Naive thymus-derived CD4-positive, alpha-beta T cell (primary cell): ENCODE data around the gene BACH1. TPM values are rescaled to one million over a fixed set of nuclear protein-coding genes. Genes with fewer than 3 reads are reported as not detected.

Experiments
- ATAC-seq: fragments of 150-1000 bp; cut with Tn5 transposase; 2 replicates; pipeline ENCODE4 v1.10.0; 2021; ENCODE audit warnings: mild to moderate bottlenecking, moderate library complexity
- CTCF ChIA-PET: fragments of 350-600 bp; sonication (Branson Sonifier 250); formaldehyde crosslinking; loops from one replicate; lab custom pipeline; 2021; ENCODE audit warnings: antibody characterized with exemption; lab: Charles Lee
- POLR2A ChIA-PET: fragments of 350-600 bp; sonication (Branson Sonifier 250); formaldehyde crosslinking; loops from one replicate; lab custom pipeline; 2021; ENCODE audit warnings: antibody characterized with exemption, inconsistent platforms; lab: Charles Lee
- DNase-seq, 9 donors: peaks; one replicate each; pipeline versions ENCODE4 v3.0.0 to v3.0.0-alpha.2; 2020 to 2022; ENCODE audit warnings: mixed read lengths in 1 of 9
- H3K27ac ChIP-seq: one replicate; pipeline ENCODE4 v1.7.0; 2013; ENCODE audit warnings: mild to moderate bottlenecking, low read depth, low read length, moderate library complexity
- H3K27me3 ChIP-seq, 2 donors: one replicate each; pipeline ENCODE4 v1.7.0; 2013; ENCODE audit warnings: low read length in 2 of 2, mild to moderate bottlenecking in 2 of 2, moderate library complexity in 2 of 2; ENCODE audit not compliant: control insufficient read depth in 2 of 2, insufficient read depth in 2 of 2
- H3K36me3 ChIP-seq, 3 experiments: 1 replicate in 2 of 3; 2 replicates in 1 of 3; pipeline ENCODE4 v1.7.0; 2013; ENCODE audit warnings: low read length in 3 of 3, mild to moderate bottlenecking in 3 of 3, moderate library complexity in 1 of 3; ENCODE audit not compliant: insufficient read depth in 3 of 3, control insufficient read depth in 2 of 3
- H3K4me1 ChIP-seq, 2 donors: one replicate each; pipeline ENCODE4 v1.7.0; 2013; ENCODE audit warnings: low read length in 2 of 2, mild to moderate bottlenecking in 2 of 2, moderate library complexity in 1 of 2; ENCODE audit not compliant: control insufficient read depth in 2 of 2, insufficient read depth in 2 of 2
- H3K4me3 ChIP-seq: 2 replicates; pipeline ENCODE4 v1.7.0; 2013; ENCODE audit warnings: mild to moderate bottlenecking, low read length
- H3K9me3 ChIP-seq, 3 experiments: 1 replicate in 2 of 3; 2 replicates in 1 of 3; pipeline ENCODE4 v1.7.0; 2013; ENCODE audit warnings: low read length in 3 of 3; ENCODE audit not compliant: control insufficient read depth in 2 of 3
- H3K27ac Mint-ChIP-seq, 9 donors: one replicate each; pipeline ENCODE4 v1.8.0; 2020 to 2022; ENCODE audit warnings: mixed read lengths in 9 of 9, mild to moderate bottlenecking in 8 of 9, moderate library complexity in 5 of 9, inconsistent platforms in 2 of 9
- H3K27me3 Mint-ChIP-seq, 5 donors: one replicate each; pipeline ENCODE4 v1.8.0; 2021 to 2022; ENCODE audit warnings: mixed read lengths in 5 of 5, mild to moderate bottlenecking in 1 of 5
- H3K36me3 Mint-ChIP-seq, 5 donors: one replicate each; pipeline ENCODE4 v1.8.0; 2020 to 2022; ENCODE audit warnings: mixed read lengths in 5 of 5, mild to moderate bottlenecking in 3 of 5, inconsistent platforms in 1 of 5
- H3K4me1 Mint-ChIP-seq, 7 donors: one replicate each; pipeline ENCODE4 v1.8.0; 2020 to 2022; ENCODE audit warnings: mixed read lengths in 7 of 7, mild to moderate bottlenecking in 3 of 7, inconsistent platforms in 1 of 7
- H3K4me3 Mint-ChIP-seq, 10 donors: one replicate each; pipeline ENCODE4 v1.8.0; 2020 to 2022; ENCODE audit warnings: mild to moderate bottlenecking in 10 of 10, mixed read lengths in 10 of 10, moderate library complexity in 6 of 10, inconsistent platforms in 2 of 10
- H3K9me3 Mint-ChIP-seq, 11 donors: one replicate each; pipeline ENCODE4 v1.8.0; 2020 to 2022; ENCODE audit warnings: mixed read lengths in 11 of 11, mild to moderate bottlenecking in 4 of 11, inconsistent platforms in 1 of 11, moderate library complexity in 1 of 11
- intact Hi-C, 2 donors: fragments of 100-400 bp; cut with micrococcal nuclease; formaldehyde crosslinking; loops; one replicate each; pipeline ENCODE4 v1.15.1; 2023
- polyA plus RNA-seq, 2 donors: library from polyadenylated mRNA; unstranded; fragments of 300-500 nt; fragmentation: Illumina TruSeq; gene quantifications; one replicate each; pipeline ENCODE4 v1.2.3, GENCODE V29; 2021
- total RNA-seq, 6 experiments: library from RNA in 5 of 6; stranded (reverse) in 5 of 6; gene quantifications; 1 replicate in 5 of 6; 2 replicates in 1 of 6; pipeline ENCODE4 v1.2.3 and lab custom pipeline; 2021 to 2026

BACH1 gene
- total and polyA plus RNA-seq, 7 experiments from 2014 or later: 22.6 to 95.6 (median 42.0) TPM

GRCh38 chr21:29315131-29315749 lies 16.5 kb downstream of the BACH1 start:
- Histone ChIP-seq H3K4me3 (no peak overlapping the region), H3K27me3 (no peaks in the 10 kb centered on the region), H3K4me1 (no peaks in the 10 kb centered on the region), H3K36me3 (no peaks in the 10 kb centered on the region), H3K9me3 (no peaks in the 10 kb centered on the region), H3K27ac (no peak overlapping the region)
- DNase-seq (no peak), ATAC-seq (peak; percentile 33)
- ChIA-PET POLR2A (interaction anchor here (1.3 kb wide), 1 partner anchor 16 kb away, joined by 3 read pairs; the partner anchor contains the start of gene BACH1), CTCF (interaction anchor here (1.1 kb wide), 1 partner anchor 11 kb away, joined by 3 read pairs; no protein-coding TSS in a partner anchor)
- intact Hi-C loops: no loop called here
- Mint-ChIP-seq H3K27ac (peak overlapping the region in 2 of 9 donors; percentile 17 to 43), H3K4me3 (peak overlapping the region in 1 of 10 donors; percentile 3), H3K27me3 (no peaks in the 10 kb centered on the region), H3K36me3 (peaks cover 4 to 22% (median 15%) of the 10 kb centered on the region in 5 donors), H3K9me3 (peaks cover 0 to 5% (median 0%) of the 10 kb centered on the region in 11 donors), H3K4me1 (peaks cover 17 to 86% (median 81%) of the 10 kb centered on the region in 7 donors)

- no peak overlapping the region for H3K27ac ChIP-seq
- H3K9me3 ChIP-seq: no peaks in the 10 kb centered on the region
- no peak overlapping the region for H3K27ac Mint-ChIP-seq
- POLR2A ChIA-PET: interaction anchor here (0.6 kb wide), 1 partner anchor 27 kb away, joined by 3 read pairs; no protein-coding TSS in a partner anchor
- H3K27me3 Mint-ChIP-seq: no peaks in the 10 kb centered on the region
- no peak overlapping the region for H3K4me3 Mint-ChIP-seq
- intact Hi-C loops: no loop called here
- peaks cover 0 to 2% (median 0%) of the 10 kb centered on the region in 3 experiments for H3K36me3 ChIP-seq
- DNase-seq: no peak
- no peaks in the 10 kb centered on the region for H3K4me1 ChIP-seq
- H3K4me1 Mint-ChIP-seq: peaks cover 13 to 87% (median 80%) of the 10 kb centered on the region in 7 donors
- peaks cover 2 to 26% (median 19%) of the 10 kb centered on the region in 5 donors for H3K36me3 Mint-ChIP-seq
- no peaks in the 10 kb centered on the region for H3K27me3 ChIP-seq
- ATAC-seq: peak; percentile 31
- peaks cover 0 to 6% (median 0%) of the 10 kb centered on the region in 11 donors for H3K9me3 Mint-ChIP-seq
- CTCF ChIA-PET: interaction anchor here (0.6 kb wide), 1 partner anchor 223 kb away, joined by 3 read pairs; no protein-coding TSS in a partner anchor
- H3K4me3 ChIP-seq: no peak overlapping the region
Measured at GRCh38 chr21:29316029-29316742, 17.5 kb downstream of the BACH1 start.

- no peak for DNase-seq
- H3K4me3 Mint-ChIP-seq: no peak overlapping the region
- Histone ChIP-seq H3K4me1 (no peaks in the 10 kb centered on the region), H3K27me3 (no peaks in the 10 kb centered on the region), H3K36me3 (peaks cover 0 to 4% (median 0%) of the 10 kb centered on the region in 3 experiments), H3K27ac (no peak overlapping the region), H3K9me3 (no peaks in the 10 kb centered on the region), H3K4me3 (no peak overlapping the region)
- POLR2A ChIA-PET: interaction anchor here (0.6 kb wide), 1 partner anchor 26 kb away, joined by 3 read pairs; no protein-coding TSS in a partner anchor
- peaks cover 3 to 26% (median 21%) of the 10 kb centered on the region in 5 donors for H3K36me3 Mint-ChIP-seq
- H3K9me3 Mint-ChIP-seq: peaks cover 0 to 7% (median 0%) of the 10 kb centered on the region in 11 donors
- H3K27me3 Mint-ChIP-seq: no peaks in the 10 kb centered on the region
- ATAC-seq: peak; percentile 19
- CTCF ChIA-PET: interaction anchor here (0.6 kb wide), 1 partner anchor 224 kb away, joined by 3 read pairs; no protein-coding TSS in a partner anchor
- intact Hi-C loops: no loop called here
- H3K4me1 Mint-ChIP-seq: peaks cover 13 to 84% (median 75%) of the 10 kb centered on the region in 7 donors
- H3K27ac Mint-ChIP-seq: no peak overlapping the region
Measured at GRCh38 chr21:29316806-29317205, 18.1 kb downstream of the BACH1 start.

GRCh38 chr21:29318354-29318753 lies 19.6 kb downstream of the BACH1 start:
- H3K4me3 Mint-ChIP-seq: no peak overlapping the region
- intact Hi-C loops: no loop called here
- H3K4me1 ChIP-seq: no peaks in the 10 kb centered on the region
- ATAC-seq (no peak), DNase-seq (no peak)
- no peak overlapping the region for H3K27ac ChIP-seq
- no peaks in the 10 kb centered on the region for H3K27me3 ChIP-seq
- ChIA-PET CTCF (interaction anchor here (0.6 to 1.7 kb wide), 3 partner anchors 18 to 227 kb away, joined by 3 to 4 read pairs (median 3); no protein-coding TSS in a partner anchor), POLR2A (interaction anchor here (0.7 kb wide), 1 partner anchor 51 kb away, joined by 4 read pairs; no protein-coding TSS in a partner anchor)
- peaks cover 0 to 6% (median 0%) of the 10 kb centered on the region in 3 experiments for H3K36me3 ChIP-seq
- H3K4me1 Mint-ChIP-seq: peaks cover 10 to 69% (median 59%) of the 10 kb centered on the region in 7 donors
- no peaks in the 10 kb centered on the region for H3K27me3 Mint-ChIP-seq
- H3K9me3 Mint-ChIP-seq: peaks cover 0 to 7% (median 0%) of the 10 kb centered on the region in 11 donors
- no peak overlapping the region for H3K27ac Mint-ChIP-seq
- H3K4me3 ChIP-seq: no peak overlapping the region
- no peaks in the 10 kb centered on the region for H3K9me3 ChIP-seq
- H3K36me3 Mint-ChIP-seq: peaks cover 3 to 33% (median 23%) of the 10 kb centered on the region in 5 donors

- Histone ChIP-seq H3K36me3 (peaks cover 0 to 10% (median 0%) of the 10 kb centered on the region in 3 experiments), H3K4me1 (no peaks in the 10 kb centered on the region), H3K27ac (no peak overlapping the region), H3K9me3 (no peaks in the 10 kb centered on the region), H3K4me3 (no peak overlapping the region), H3K27me3 (no peaks in the 10 kb centered on the region)
- no peak overlapping the region for H3K27ac Mint-ChIP-seq
- ChIA-PET POLR2A (no interaction called here), CTCF (no interaction called here)
- intact Hi-C loops: no loop called here
- H3K9me3 Mint-ChIP-seq: peaks cover 0 to 7% (median 0%) of the 10 kb centered on the region in 11 donors
- H3K4me1 Mint-ChIP-seq: peaks cover 5 to 56% (median 46%) of the 10 kb centered on the region in 7 donors
- H3K4me3 Mint-ChIP-seq: no peak overlapping the region
- DNase-seq: no peak
- no peaks in the 10 kb centered on the region for H3K27me3 Mint-ChIP-seq
- ATAC-seq: no peak
- H3K36me3 Mint-ChIP-seq: peaks cover 3 to 43% (median 28%) of the 10 kb centered on the region in 5 donors
Measured at GRCh38 chr21:29320031-29320430, 21.3 kb downstream of the BACH1 start.

- no peak for DNase-seq
- Mint-ChIP-seq H3K4me3 (no peak overlapping the region), H3K36me3 (peaks cover 3 to 45% (median 32%) of the 10 kb centered on the region in 5 donors), H3K9me3 (peaks cover 0 to 7% (median 0%) of the 10 kb centered on the region in 11 donors), H3K27me3 (no peaks in the 10 kb centered on the region), H3K4me1 (peaks cover 6 to 53% (median 41%) of the 10 kb centered on the region in 7 donors), H3K27ac (no peak overlapping the region)
- Histone ChIP-seq H3K4me3 (no peak overlapping the region), H3K27me3 (no peaks in the 10 kb centered on the region), H3K9me3 (no peaks in the 10 kb centered on the region), H3K27ac (no peak overlapping the region), H3K36me3 (peaks cover 0 to 11% (median 3%) of the 10 kb centered on the region in 3 experiments), H3K4me1 (no peaks in the 10 kb centered on the region)
- intact Hi-C loops: no loop called here
- ChIA-PET POLR2A (interaction anchor here (0.6 kb wide), 1 partner anchor 21 kb away, joined by 5 read pairs; no protein-coding TSS in a partner anchor), CTCF (no interaction called here)
- no peak for ATAC-seq
Measured at GRCh38 chr21:29321217-29321616, 22.5 kb downstream of the BACH1 start.
